ENCODE data around the gene GPRC5A.

DNA sequence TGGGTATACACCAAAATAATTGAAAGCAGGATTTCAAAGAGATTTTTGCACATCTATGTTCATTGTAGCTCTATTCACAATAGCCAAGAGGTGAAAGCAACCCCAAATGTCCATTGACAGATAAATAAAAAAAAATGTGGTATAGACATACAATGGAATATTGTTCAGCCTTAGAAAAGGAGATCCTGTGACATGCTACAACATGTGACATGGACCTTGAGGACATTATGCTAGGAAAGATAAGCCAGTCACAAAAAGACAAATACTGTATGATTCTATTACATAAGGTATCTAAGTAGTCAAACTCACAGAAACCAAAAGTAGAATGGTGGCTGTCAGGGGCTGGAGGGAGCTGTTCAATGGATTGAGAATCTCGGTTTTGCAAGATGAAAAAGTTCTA, 48.5 kb downstream of the GPRC5A start:
- TF ChIP-seq EZH2 (IDR thresholded peaks at IDR 0.05; ENCODE audit: low read depth, unreplicated experiment) (no peak), NANOG (IDR thresholded peaks at IDR 0.05; ENCODE audit: borderline replicate concordance) (no peak), POLR2AphosphoS5 (IDR thresholded peaks at IDR 0.05; ENCODE audit: low read depth) (no peak), CREB1 (CRISPR knock-in tag; IDR thresholded peaks at IDR 0.05; ENCODE audit: low read depth) (no peak), JUNB (IDR thresholded peaks at IDR 0.05; ENCODE audit: unreplicated experiment) (no peak)
- TF ChIP-seq, protein P1, sequence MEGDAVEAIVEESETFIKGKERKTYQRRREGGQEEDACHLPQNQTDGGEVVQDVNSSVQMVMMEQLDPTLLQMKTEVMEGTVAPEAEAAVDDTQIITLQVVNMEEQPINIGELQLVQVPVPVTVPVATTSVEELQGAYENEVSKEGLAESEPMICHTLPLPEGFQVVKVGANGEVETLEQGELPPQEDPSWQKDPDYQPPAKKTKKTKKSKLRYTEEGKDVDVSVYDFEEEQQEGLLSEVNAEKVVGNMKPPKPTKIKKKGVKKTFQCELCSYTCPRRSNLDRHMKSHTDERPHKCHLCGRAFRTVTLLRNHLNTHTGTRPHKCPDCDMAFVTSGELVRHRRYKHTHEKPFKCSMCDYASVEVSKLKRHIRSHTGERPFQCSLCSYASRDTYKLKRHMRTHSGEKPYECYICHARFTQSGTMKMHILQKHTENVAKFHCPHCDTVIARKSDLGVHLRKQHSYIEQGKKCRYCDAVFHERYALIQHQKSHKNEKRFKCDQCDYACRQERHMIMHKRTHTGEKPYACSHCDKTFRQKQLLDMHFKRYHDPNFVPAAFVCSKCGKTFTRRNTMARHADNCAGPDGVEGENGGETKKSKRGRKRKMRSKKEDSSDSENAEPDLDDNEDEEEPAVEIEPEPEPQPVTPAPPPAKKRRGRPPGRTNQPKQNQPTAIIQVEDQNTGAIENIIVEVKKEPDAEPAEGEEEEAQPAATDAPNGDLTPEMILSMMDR (conservative IDR thresholded peaks at IDR 0.05; ENCODE audit: low read depth in 2 of 2): no peak
- TF ChIP-seq, protein P2, sequence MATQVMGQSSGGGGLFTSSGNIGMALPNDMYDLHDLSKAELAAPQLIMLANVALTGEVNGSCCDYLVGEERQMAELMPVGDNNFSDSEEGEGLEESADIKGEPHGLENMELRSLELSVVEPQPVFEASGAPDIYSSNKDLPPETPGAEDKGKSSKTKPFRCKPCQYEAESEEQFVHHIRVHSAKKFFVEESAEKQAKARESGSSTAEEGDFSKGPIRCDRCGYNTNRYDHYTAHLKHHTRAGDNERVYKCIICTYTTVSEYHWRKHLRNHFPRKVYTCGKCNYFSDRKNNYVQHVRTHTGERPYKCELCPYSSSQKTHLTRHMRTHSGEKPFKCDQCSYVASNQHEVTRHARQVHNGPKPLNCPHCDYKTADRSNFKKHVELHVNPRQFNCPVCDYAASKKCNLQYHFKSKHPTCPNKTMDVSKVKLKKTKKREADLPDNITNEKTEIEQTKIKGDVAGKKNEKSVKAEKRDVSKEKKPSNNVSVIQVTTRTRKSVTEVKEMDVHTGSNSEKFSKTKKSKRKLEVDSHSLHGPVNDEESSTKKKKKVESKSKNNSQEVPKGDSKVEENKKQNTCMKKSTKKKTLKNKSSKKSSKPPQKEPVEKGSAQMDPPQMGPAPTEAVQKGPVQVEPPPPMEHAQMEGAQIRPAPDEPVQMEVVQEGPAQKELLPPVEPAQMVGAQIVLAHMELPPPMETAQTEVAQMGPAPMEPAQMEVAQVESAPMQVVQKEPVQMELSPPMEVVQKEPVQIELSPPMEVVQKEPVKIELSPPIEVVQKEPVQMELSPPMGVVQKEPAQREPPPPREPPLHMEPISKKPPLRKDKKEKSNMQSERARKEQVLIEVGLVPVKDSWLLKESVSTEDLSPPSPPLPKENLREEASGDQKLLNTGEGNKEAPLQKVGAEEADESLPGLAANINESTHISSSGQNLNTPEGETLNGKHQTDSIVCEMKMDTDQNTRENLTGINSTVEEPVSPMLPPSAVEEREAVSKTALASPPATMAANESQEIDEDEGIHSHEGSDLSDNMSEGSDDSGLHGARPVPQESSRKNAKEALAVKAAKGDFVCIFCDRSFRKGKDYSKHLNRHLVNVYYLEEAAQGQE (IDR thresholded peaks at IDR 0.05; ENCODE audit: unreplicated experiment): no peak

Measured in GM23338 (cell line).